ENCODE measurements around the gene C8A. TPM values are rescaled to one million over a fixed set of nuclear protein-coding genes. Genes with fewer than 3 reads are reported as not detected.
A peak's percentile ranks its signal among the peaks of the same experiment; 100 is the strongest.

C8A gene
- total and polyA plus RNA-seq, 2 of the 13 experiments (the other 11 are each of a cell fraction or from before 2014, with no cell fraction given): 10.5 to 15.0 TPM

GRCh38 chr1:56908619-56909221 is 54.1 kb downstream of the C8A start (continued):
- TF ChIP-seq KDM1A (CRISPR knock-in tag; IDR thresholded peaks at IDR 0.05) (no peak), ZFP36 (IDR thresholded peaks at IDR 0.05; ENCODE audit: borderline replicate concordance, low read depth, low read length, partially characterized antibody) (no peak), PAX8 (CRISPR knock-in tag; IDR thresholded peaks at IDR 0.05; ENCODE audit: borderline replicate concordance) (no peak), ZC3H13 (CRISPR knock-in tag; IDR thresholded peaks at IDR 0.05) (no peak), ZBTB8A (CRISPR knock-in tag; IDR thresholded peaks at IDR 0.05; ENCODE audit: borderline replicate concordance, low read depth) (no peak), ZBTB39 (CRISPR knock-in tag; IDR thresholded peaks at IDR 0.05) (no peak), TBX2 (CRISPR knock-in tag; IDR thresholded peaks at IDR 0.05; ENCODE audit: borderline replicate concordance) (peak; percentile 34; the same call in 1 of the 2 replicates), TFDP2 (CRISPR knock-in tag; IDR thresholded peaks at IDR 0.05) (no peak), PBX3 (CRISPR knock-in tag; IDR thresholded peaks at IDR 0.05; ENCODE audit: borderline replicate concordance) (no peak), ZGPAT (CRISPR knock-in tag; IDR thresholded peaks at IDR 0.05) (peak; percentile 11; the same call in 1 of the 2 replicates), ZNF563 (CRISPR knock-in tag; IDR thresholded peaks at IDR 0.05) (no peak), ZNF7 (CRISPR knock-in tag; IDR thresholded peaks at IDR 0.05) (no peak), HNRNPK (IDR thresholded peaks at IDR 0.05; ENCODE audit: low read depth, low read length, poor library complexity, severe bottlenecking) (no peak), ZFP82 (CRISPR knock-in tag; IDR thresholded peaks at IDR 0.05; ENCODE audit: borderline replicate concordance) (no peak), E2F2 (CRISPR knock-in tag; IDR thresholded peaks at IDR 0.05; ENCODE audit: borderline replicate concordance) (no peak), HNRNPUL1 (IDR thresholded peaks at IDR 0.05; ENCODE audit: low read depth, low read length) (no peak), SRSF9 (IDR thresholded peaks at IDR 0.05; ENCODE audit: borderline replicate concordance, insufficient read depth, low read depth, low read length, poor library complexity, severe bottlenecking) (no peak), ZNF281 (CRISPR knock-in tag; IDR thresholded peaks at IDR 0.05; ENCODE audit: borderline replicate concordance) (peak; percentile 62; the same call in 1 of the 2 replicates)

Measured in HepG2 (cell line).